Gastroesophageal sphincter (tissue), 4 donors: ENCODE data around the gene RNF181. TPM values are rescaled to one million over a fixed set of nuclear protein-coding genes. Genes with fewer than 3 reads are reported as not detected.
A peak's percentile ranks its signal among the peaks of the same experiment; 100 is the strongest.
"Not testable (repeated sequence)": the region's sequence is repeated elsewhere in the genome, so short reads cannot be mapped to it uniquely, and the experiment has no call there.

ENCODE experiments used
- ATAC-seq: fragments of 150-250 bp; one replicate; pipeline ENCODE4 v1.9.1; 2016; ENCODE audit warnings: mild to moderate bottlenecking, moderate library complexity
- H3K27ac ChIP-seq, 4 donors: fragments of 200-600 bp; sonication (generic) in 3 of 4; 1 replicate in 3 of 4; 2 replicates in 1 of 4; pipeline ENCODE4 v1.5.1; 2016 to 2019
- H3K27me3 ChIP-seq: fragments of 200-600 bp; sonication (generic); one replicate; pipeline ENCODE4 v1.5.1; 2019
- H3K36me3 ChIP-seq, 2 donors: fragments of 200-600 bp; sonication (generic); one replicate each; pipeline ENCODE4 v1.5.1; 2019; ENCODE audit warnings: control low read depth in 1 of 2
- H3K4me1 ChIP-seq, 3 donors: fragments of 200-600 bp; sonication (generic); 1 replicate in 2 of 3; 2 replicates in 1 of 3; pipeline ENCODE4 v1.5.1; 2016 to 2019; ENCODE audit warnings: control low read depth in 2 of 3
- H3K4me3 ChIP-seq, 2 donors: fragments of 200-600 bp; sonication (generic); one replicate each; pipeline ENCODE4 v1.5.1; 2019; ENCODE audit warnings: mild to moderate bottlenecking in 1 of 2, moderate library complexity in 1 of 2
- H3K9me3 ChIP-seq, 3 donors: fragments of 200-600 bp; sonication (generic); one replicate each; pipeline ENCODE4 v1.5.1; 2017 to 2019; ENCODE audit warnings: control low read depth in 2 of 3
- CTCF ChIP-seq, 4 experiments: fragments of 200-600 bp in 2 of 4; fragments of 450-650 bp in 2 of 4; sonication (generic) in 1 of 4; IDR thresholded peaks; one replicate each; pipeline ENCODE4 v1.5.1; 2017 to 2019; ENCODE audit warnings: antibody characterized with exemption in 4 of 4, mild to moderate bottlenecking in 2 of 4, moderate library complexity in 2 of 4
- EP300 ChIP-seq: sonication (generic); formaldehyde crosslinking; IDR thresholded peaks from one replicate; pipeline ENCODE4 v1.6.1; 2017; ENCODE audit warnings: antibody characterized with exemption, mild to moderate bottlenecking
- POLR2A ChIP-seq, 2 donors: fragments of 450-650 bp; IDR thresholded peaks; one replicate each; pipeline ENCODE4 v1.6.1; 2017; ENCODE audit warnings: antibody characterized with exemption in 2 of 2, mild to moderate bottlenecking in 2 of 2, moderate library complexity in 1 of 2
- POLR2AphosphoS5 ChIP-seq: sonication (generic); formaldehyde crosslinking; IDR thresholded peaks from one replicate; pipeline ENCODE4 v1.6.1; 2017; ENCODE audit warnings: antibody characterized with exemption
- WGBS, 2 donors: methylation state at CpG; one replicate each; pipeline ENCODE4 v1.1.5; 2018; ENCODE audit warnings: low coverage in 1 of 2; 5-methylcytosine and 5-hydroxymethylcytosine counted together
- total RNA-seq, 4 donors: library from RNA; depleted of rRNA; stranded (reverse); fragments of >200 nt; gene quantifications; one replicate each; pipeline ENCODE4 v1.1.0, GENCODE V29; 2016

The RNF181 gene
- total RNA-seq, 4 donors from 2014 or later = 113 to 174 (median 148) TPM

- Histone ChIP-seq H3K27ac (peak overlapping the region; percentile 60 to 95 (median 90)), H3K27me3 (no peaks in the 10 kb centered on the region), H3K9me3 (no peaks in the 10 kb centered on the region), H3K36me3 (peaks cover 0 to 54% of the 10 kb centered on the region in 2 donors), H3K4me3 (peak overlapping the region; percentile 79 to 91), H3K4me1 (peaks cover 3 to 88% (median 38%) of the 10 kb centered on the region in 3 donors)
- WGBS, 2 donors = 0 to 30% methylated on average over 2 to 4 of the region's 36 CpGs
- TF ChIP-seq EP300 (no peak), CTCF (IDR thresholded peaks at IDR 0.05) (no peak), POLR2A (IDR thresholded peaks at IDR 0.05) (no peak), POLR2AphosphoS5 (no peak)
- peak; percentile 76 for ATAC-seq
These were observed 6.4 kb downstream of the RNF181 start for GRCh38 chr2:85601771-85602475.

GRCh38 chr2:85602476-85603234 is 7.1 kb downstream of the RNF181 start, which contains the start of gene TMEM150A:
Gene TMEM150A, minus strand, starts transcription at chr2:85602698. Its CDS starts 750 bp downstream, at chr2:85601948.
- no peak for TF ChIP-seq EP300
- peak in 3 of 4 experiments; percentile 55 to 77 (median 75) for TF ChIP-seq CTCF (IDR thresholded peaks at IDR 0.05)
- peak; percentile 80 to 93 for TF ChIP-seq POLR2A (IDR thresholded peaks at IDR 0.05)
- TF ChIP-seq POLR2AphosphoS5 = peak; percentile 72
- H3K4me1 ChIP-seq = peaks cover 3 to 88% (median 39%) of the 10 kb centered on the region in 3 donors
- H3K36me3 ChIP-seq = peaks cover 0 to 52% of the 10 kb centered on the region in 2 donors
- H3K27me3 ChIP-seq = no peaks in the 10 kb centered on the region
- H3K27ac ChIP-seq = peak within 1 kb of the TSS; percentile 60 to 95 (median 90)
- WGBS, 2 donors = 0% methylated on average over 1 of the region's 73 CpGs; no CpG with 5 or more reads in 1 of the 2 donors
- peak within 1 kb of the TSS; percentile 79 to 91 for H3K4me3 ChIP-seq
- peak; percentile 98 for ATAC-seq
- no peaks in the 10 kb centered on the region for H3K9me3 ChIP-seq

- H3K27ac ChIP-seq = peak overlapping the region in 3 of 4 donors; percentile 75 to 95 (median 89)
These were observed 8.5 kb downstream of the RNF181 start for GRCh38 chr2:85604133-85604444.

GRCh38 chr2:85604568-85605339 is 9.2 kb downstream of the RNF181 start:
- 47 to 58% methylated on average over 4 to 5 of the region's 6 CpGs for WGBS, 2 donors
- peak overlapping the region in 1 of 2 donors; percentile 13 for H3K4me3 ChIP-seq
- peaks cover 3 to 89% (median 39%) of the 10 kb centered on the region in 3 donors for H3K4me1 ChIP-seq
- no peak for TF ChIP-seq CTCF (IDR thresholded peaks at IDR 0.05)
- no peak for TF ChIP-seq POLR2A (IDR thresholded peaks at IDR 0.05)
- no peak for TF ChIP-seq POLR2AphosphoS5
- TF ChIP-seq EP300 = no peak
- no peak for ATAC-seq
- no peaks in the 10 kb centered on the region for H3K27me3 ChIP-seq
- H3K27ac ChIP-seq = peak overlapping the region in 3 of 4 donors; percentile 75 to 95 (median 89)
- peaks cover 0 to 51% of the 10 kb centered on the region in 2 donors for H3K36me3 ChIP-seq
- no peaks in the 10 kb centered on the region for H3K9me3 ChIP-seq

More at GRCh38 chr2:85604133-85604444, 8.5 kb downstream of the RNF181 start:
- not testable (repeated sequence) for ATAC-seq, H3K27me3 ChIP-seq, H3K9me3 ChIP-seq
- H3K36me3 ChIP-seq = peaks cover 0 to 52% of the 10 kb centered on the region in 2 donors
- H3K4me3 ChIP-seq = peak overlapping the region in 1 of 2 donors; percentile 91
- 63 to 81% methylated on average over 3 of the region's 3 CpGs for WGBS, 2 donors
- peaks cover 3 to 89% (median 39%) of the 10 kb centered on the region in 3 donors for H3K4me1 ChIP-seq
